Ovary (tissue), 3 donors: ENCODE results near the gene PTGIS.

Source experiments
- EP300 ChIP-seq: sonication (generic); formaldehyde crosslinking; IDR thresholded peaks from one replicate; pipeline ENCODE4 v1.6.1; 2017; ENCODE audit warnings: antibody characterized with exemption
- TF ChIP-seq, protein P1 (sequence below), 3 donors: fragments of 450-650 bp in 2 of 3; fragments of 200-600 bp in 1 of 3; IDR thresholded peaks; one replicate each; pipeline versions ENCODE4 v1.5.1 to v1.8.0; 2016 to 2022; ENCODE audit warnings: antibody characterized with exemption in 3 of 3, mild to moderate bottlenecking in 1 of 3
- donor health status: DM: no; HTN: no; CAD: no.

DNA sequence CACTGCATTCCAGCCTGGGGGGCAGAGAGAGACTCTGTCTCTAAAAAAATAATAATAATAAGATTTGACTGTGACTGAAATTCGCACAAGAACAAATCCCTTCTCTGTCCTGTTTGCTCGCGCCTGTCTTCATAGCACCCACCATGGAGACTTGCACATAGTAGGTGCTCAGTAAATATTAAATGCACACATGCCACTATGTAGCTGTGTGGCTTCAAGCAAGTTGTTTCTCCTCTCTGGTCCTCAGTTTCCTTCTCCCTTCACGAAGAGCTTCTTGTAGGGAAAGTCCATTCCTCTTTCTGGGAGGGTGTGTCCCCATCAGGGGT lies 15.4 kb upstream of the PTGIS start:
- TF ChIP-seq, protein P1, sequence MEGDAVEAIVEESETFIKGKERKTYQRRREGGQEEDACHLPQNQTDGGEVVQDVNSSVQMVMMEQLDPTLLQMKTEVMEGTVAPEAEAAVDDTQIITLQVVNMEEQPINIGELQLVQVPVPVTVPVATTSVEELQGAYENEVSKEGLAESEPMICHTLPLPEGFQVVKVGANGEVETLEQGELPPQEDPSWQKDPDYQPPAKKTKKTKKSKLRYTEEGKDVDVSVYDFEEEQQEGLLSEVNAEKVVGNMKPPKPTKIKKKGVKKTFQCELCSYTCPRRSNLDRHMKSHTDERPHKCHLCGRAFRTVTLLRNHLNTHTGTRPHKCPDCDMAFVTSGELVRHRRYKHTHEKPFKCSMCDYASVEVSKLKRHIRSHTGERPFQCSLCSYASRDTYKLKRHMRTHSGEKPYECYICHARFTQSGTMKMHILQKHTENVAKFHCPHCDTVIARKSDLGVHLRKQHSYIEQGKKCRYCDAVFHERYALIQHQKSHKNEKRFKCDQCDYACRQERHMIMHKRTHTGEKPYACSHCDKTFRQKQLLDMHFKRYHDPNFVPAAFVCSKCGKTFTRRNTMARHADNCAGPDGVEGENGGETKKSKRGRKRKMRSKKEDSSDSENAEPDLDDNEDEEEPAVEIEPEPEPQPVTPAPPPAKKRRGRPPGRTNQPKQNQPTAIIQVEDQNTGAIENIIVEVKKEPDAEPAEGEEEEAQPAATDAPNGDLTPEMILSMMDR (IDR thresholded peaks at IDR 0.05), result no peak
- TF ChIP-seq EP300, result no peak
